GM12873 (cell line): Measurements from ENCODE around the gene LRRC3C.

ENCODE experiments used
- CTCF ChIP-seq: IDR thresholded peaks from 2 replicates; pipeline ENCODE4 v1.5.1; 2012; ENCODE audit warnings: low read depth, mild to moderate bottlenecking, moderate library complexity, low read length, control low read depth; ENCODE audit not compliant: insufficient read depth; ENCODE audit errors: missing control alignments

LRRC3C gene

GRCh38 chr17:39952680-39953470 lies 25.3 kb downstream of the LRRC3C start:
- TF ChIP-seq CTCF: no peak

GRCh38 chr17:39953471-39953888 lies 25.9 kb downstream of the LRRC3C start:
- TF ChIP-seq CTCF: no peak

GRCh38 chr17:39954876-39955275 lies 27.3 kb downstream of the LRRC3C start:
- no peak for TF ChIP-seq CTCF

- no peak for TF ChIP-seq CTCF
Measured at GRCh38 chr17:39955726-39956225, 28.2 kb downstream of the LRRC3C start.

- TF ChIP-seq CTCF: no peak
Measured at GRCh38 chr17:39960524-39961041, 33.1 kb downstream of the LRRC3C start.

GRCh38 chr17:39962642-39963220 lies 35.2 kb downstream of the LRRC3C start, which contains the start of gene GSDMA:
TSS of gene GSDMA (plus strand) at chr17:39963004. CDS start at chr17:39965688, 2,684 bp downstream.
- TF ChIP-seq CTCF: no peak

GRCh38 chr17:39963829-39964228 lies 36.3 kb downstream of the LRRC3C start:
- no peak for TF ChIP-seq CTCF
